Uterus (tissue), 4 donors: ENCODE data around the gene SURF4. TPM values are rescaled to one million over a fixed set of nuclear protein-coding genes. Genes with fewer than 3 reads are reported as not detected.

Source experiments
- DNase-seq, 2 donors: peaks; one replicate each; pipeline ENCODE4 v3.0.0-alpha.2; 2019 to 2020
- H3K27ac ChIP-seq, 2 donors: fragments of 200-600 bp; sonication (generic); 1 replicate in 1 of 2; 2 replicates in 1 of 2; pipeline ENCODE4 v1.5.1; 2016 to 2018
- H3K27me3 ChIP-seq, 2 donors: fragments of 200-600 bp; sonication (generic); one replicate each; pipeline ENCODE4 v1.5.1; 2018 to 2019; ENCODE audit warnings: control low read depth in 1 of 2
- H3K36me3 ChIP-seq, 2 donors: fragments of 200-600 bp; sonication (generic); one replicate each; pipeline ENCODE4 v1.5.1; 2019; ENCODE audit warnings: control low read depth in 1 of 2
- H3K4me1 ChIP-seq, 2 donors: fragments of 200-600 bp; sonication (generic); one replicate each; pipeline ENCODE4 v1.5.1; 2018 to 2019; ENCODE audit warnings: control low read depth in 1 of 2
- H3K4me3 ChIP-seq, 2 donors: fragments of 200-600 bp; sonication (generic); 1 replicate in 1 of 2; 2 replicates in 1 of 2; pipeline ENCODE4 v1.5.1; 2018 to 2019; ENCODE audit warnings: mild to moderate bottlenecking in 1 of 2
- H3K9me3 ChIP-seq, 2 donors: fragments of 200-600 bp; sonication (generic); one replicate each; pipeline ENCODE4 v1.5.1; 2019; ENCODE audit warnings: control low read depth in 1 of 2
- CTCF ChIP-seq, 4 experiments: fragments of 200-600 bp in 2 of 4; fragments of 450-650 bp in 2 of 4; sonication (generic) in 2 of 4; IDR thresholded peaks; one replicate each; pipeline ENCODE4 v1.5.1; 2016 to 2019; ENCODE audit warnings: antibody characterized with exemption in 4 of 4, mild to moderate bottlenecking in 2 of 4, moderate library complexity in 1 of 4
- POLR2A ChIP-seq, 2 donors: fragments of 450-650 bp; IDR thresholded peaks; one replicate each; pipeline ENCODE4 v1.6.1; 2016; ENCODE audit warnings: antibody characterized with exemption in 2 of 2, mild to moderate bottlenecking in 1 of 2, moderate library complexity in 1 of 2
- intact Hi-C: fragments of 100-400 bp; cut with DNase I; formaldehyde crosslinking; loops from one replicate; pipeline ENCODE4 v1.15.1; 2023; ENCODE audit warnings: low total_unique reads
- total RNA-seq, 4 donors: library from RNA; depleted of rRNA in 3 of 4; stranded (reverse); fragments of >200 nt in 3 of 4; gene quantifications; one replicate each; pipeline versions ENCODE4 v1.1.0 to v1.2.4, GENCODE V29; 2014 to 2023
- donor health status: DM: yes; HTN: yes; CAD: no.

The SURF4 gene
- total RNA-seq, 4 donors from 2014 or later, result 74.7 to 262 (median 108) TPM

- DNase-seq, result peak; percentile 79 to 88
- TF ChIP-seq POLR2A (IDR thresholded peaks at IDR 0.05) (peak; percentile 48 to 49), CTCF (IDR thresholded peaks at IDR 0.05) (no peak)
- Histone ChIP-seq H3K27ac (peak within 1 kb of the TSS; percentile 67 to 68), H3K9me3 (no peaks in the 10 kb centered on the region), H3K27me3 (no peaks in the 10 kb centered on the region), H3K4me3 (peak within 1 kb of the TSS; percentile 60 to 83), H3K36me3 (no peaks in the 10 kb centered on the region), H3K4me1 (peaks cover 0 to 13% of the 10 kb centered on the region in 2 donors)
- intact Hi-C loops, result no loop called here
These were observed 19.3 kb downstream of the SURF4 start, which contains the start of the genes SURF1 and SURF2 for GRCh38 chr9:133356391-133357091. SURF1 (minus strand) TSS chr9:133356487; CDS start chr9:133356453, 34 bp downstream. SURF2 (plus strand) TSS chr9:133356550; CDS start chr9:133356593, 43 bp downstream.

DNA sequence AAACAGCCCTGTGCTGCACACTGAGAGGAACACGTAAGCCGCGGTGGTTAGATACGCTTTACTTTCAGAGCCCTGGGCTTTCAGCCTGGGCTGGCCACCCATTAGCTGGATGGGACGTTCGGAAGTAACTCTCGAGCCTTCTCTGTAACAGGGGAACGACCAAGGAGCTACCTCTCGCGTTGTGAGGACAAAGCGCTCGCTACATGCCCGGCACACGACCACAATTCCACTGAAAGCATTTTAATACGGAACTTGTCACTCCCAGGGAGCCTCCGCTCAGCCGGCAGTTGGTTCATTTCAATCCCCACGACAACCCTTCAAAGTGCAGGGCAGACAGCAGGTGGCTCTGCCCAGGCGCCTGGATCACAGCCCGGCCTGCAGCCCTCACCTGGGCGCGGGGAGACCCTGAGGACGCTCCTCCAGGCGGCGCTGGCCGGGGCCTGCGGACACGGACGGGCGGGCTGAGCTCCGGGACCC lies 19.9 kb downstream of the SURF4 start:
- H3K4me1 ChIP-seq, result peaks cover 0 to 13% of the 10 kb centered on the region in 2 donors
- H3K27ac ChIP-seq, result peak overlapping the region; percentile 67 to 68
- no peaks in the 10 kb centered on the region for H3K36me3 ChIP-seq
- H3K9me3 ChIP-seq, result no peaks in the 10 kb centered on the region
- no peaks in the 10 kb centered on the region for H3K27me3 ChIP-seq
- peak overlapping the region; percentile 60 to 83 for H3K4me3 ChIP-seq
- no peak for DNase-seq
- intact Hi-C loops, result no loop called here
- TF ChIP-seq POLR2A (IDR thresholded peaks at IDR 0.05) (no peak), CTCF (IDR thresholded peaks at IDR 0.05) (no peak)

- H3K4me3 ChIP-seq, result no peak overlapping the region
- no peaks in the 10 kb centered on the region for H3K27me3 ChIP-seq
- H3K4me1 ChIP-seq, result peaks cover 0 to 13% of the 10 kb centered on the region in 2 donors
- H3K36me3 ChIP-seq, result no peaks in the 10 kb centered on the region
- H3K9me3 ChIP-seq, result no peaks in the 10 kb centered on the region
- no peak overlapping the region for H3K27ac ChIP-seq
- no peak for DNase-seq
- TF ChIP-seq POLR2A (IDR thresholded peaks at IDR 0.05), result no peak
- TF ChIP-seq CTCF (IDR thresholded peaks at IDR 0.05), result no peak
- intact Hi-C loops, result no loop called here
These were observed 21.1 kb downstream of the SURF4 start for GRCh38 chr9:133354766-133355165.

- no peak overlapping the region for H3K27ac ChIP-seq
- intact Hi-C loops, result no loop called here
- no peaks in the 10 kb centered on the region for H3K9me3 ChIP-seq
- no peak for TF ChIP-seq CTCF (IDR thresholded peaks at IDR 0.05)
- TF ChIP-seq POLR2A (IDR thresholded peaks at IDR 0.05), result no peak
- peaks cover 0 to 20% of the 10 kb centered on the region in 2 donors for H3K4me1 ChIP-seq
- DNase-seq, result no peak
- H3K27me3 ChIP-seq, result no peaks in the 10 kb centered on the region
- H3K36me3 ChIP-seq, result no peaks in the 10 kb centered on the region
- no peak overlapping the region for H3K4me3 ChIP-seq
These were observed 22.3 kb downstream of the SURF4 start for GRCh38 chr9:133353548-133353947.

DNA sequence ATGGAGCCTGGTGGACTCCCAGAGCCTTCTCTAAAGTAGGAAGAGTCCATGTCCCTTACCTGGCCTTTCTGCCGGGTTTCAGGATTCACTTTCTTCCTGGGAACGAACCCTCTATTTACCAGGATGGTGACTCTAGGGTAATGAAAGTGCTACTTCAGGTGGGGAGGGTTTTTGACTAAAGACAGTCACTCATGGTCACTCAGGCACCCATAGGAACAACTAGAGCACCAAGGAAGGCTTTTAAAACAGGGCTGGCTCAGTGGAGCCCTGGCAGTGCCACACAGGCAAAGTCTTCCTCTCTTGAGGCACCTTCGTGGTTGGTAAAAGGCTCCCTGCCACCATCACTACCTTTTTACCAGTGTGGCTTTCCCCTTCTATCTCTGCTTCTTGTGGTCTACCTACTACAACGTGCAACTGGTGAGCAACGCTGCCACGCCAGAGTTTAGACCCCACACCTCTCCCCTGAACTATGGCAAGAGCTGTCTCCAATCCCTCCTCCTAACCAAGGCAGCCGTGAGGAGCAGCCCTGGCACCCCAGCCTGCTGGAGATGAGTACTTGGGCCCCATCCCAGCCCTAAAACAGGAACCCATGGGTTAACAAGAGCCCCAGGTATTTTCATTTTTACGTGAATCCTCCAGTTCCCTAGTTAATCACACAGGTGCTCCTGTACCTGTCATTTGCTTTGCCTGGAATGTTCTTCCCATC lies 23.1 kb downstream of the SURF4 start:
- no peak overlapping the region for H3K4me3 ChIP-seq
- no peaks in the 10 kb centered on the region for H3K27me3 ChIP-seq
- no peaks in the 10 kb centered on the region for H3K9me3 ChIP-seq
- H3K27ac ChIP-seq, result no peak overlapping the region
- intact Hi-C loops, result no loop called here
- H3K36me3 ChIP-seq, result no peaks in the 10 kb centered on the region
- H3K4me1 ChIP-seq, result peaks cover 0 to 19% of the 10 kb centered on the region in 2 donors
- TF ChIP-seq CTCF (IDR thresholded peaks at IDR 0.05) (no peak), POLR2A (IDR thresholded peaks at IDR 0.05) (no peak)
- DNase-seq, result no peak
